ENCODE results near the gene MORN1. TPM values are rescaled to one million over a fixed set of nuclear protein-coding genes. Genes with fewer than 3 reads are reported as not detected.
A peak's percentile ranks its signal among the peaks of the same experiment; 100 is the strongest.

Gene MORN1
- total RNA-seq, 2 experiments from 2014 or later: 5.9 to 6.6 TPM

- Mint-ChIP-seq H3K9me3 (no peaks in the 10 kb centered on the region), H3K4me3 (no peak overlapping the region), H3K27me3 (no peaks in the 10 kb centered on the region), H3K27ac (peak overlapping the region; percentile 6), H3K36me3 (ENCODE audit: low read depth) (peaks cover 51% of the 10 kb centered on the region), H3K4me1 (ENCODE audit: low read depth) (peaks cover 15% of the 10 kb centered on the region)
- no peak for ATAC-seq
- intact Hi-C loops (cut with micrococcal nuclease): no loop called here
- TF ChIP-seq CTCF (IDR thresholded peaks at IDR 0.05): no peak
- no peak for DNase-seq
- CTCF ChIA-PET: no interaction called here
- POLR2A ChIA-PET: interaction anchor here (1.0 to 5.5 kb wide), 2 partner anchors 7 to 9 kb away, joined by 5 to 36 read pairs; partner anchors contain the start of genes MORN1 and RER1
Measured at GRCh38 chr1:2400576-2400909, 9.2 kb upstream of the MORN1 start.

- intact Hi-C loops (cut with micrococcal nuclease): no loop called here
- no peak for ATAC-seq
- Mint-ChIP-seq H3K27ac (peak overlapping the region; percentile 16), H3K9me3 (no peaks in the 10 kb centered on the region), H3K4me1 (ENCODE audit: low read depth) (peaks cover 18% of the 10 kb centered on the region), H3K4me3 (no peak overlapping the region), H3K36me3 (ENCODE audit: low read depth) (peaks cover 51% of the 10 kb centered on the region), H3K27me3 (no peaks in the 10 kb centered on the region)
- TF ChIP-seq CTCF (IDR thresholded peaks at IDR 0.05): no peak
- no peak for DNase-seq
- ChIA-PET CTCF (no interaction called here), POLR2A (interaction anchor here (1.0 to 5.5 kb wide), 2 partner anchors 8 kb away, joined by 5 to 36 read pairs; partner anchors contain the start of genes MORN1 and RER1)
Measured at GRCh38 chr1:2399890-2400575, 8.7 kb upstream of the MORN1 start.

- no peak for ATAC-seq
- DNase-seq: no peak
- CTCF ChIA-PET: no interaction called here
- H3K9me3 Mint-ChIP-seq: no peaks in the 10 kb centered on the region
- POLR2A ChIA-PET: interaction anchor here (5.5 kb wide), 1 partner anchor 9 kb away, joined by 36 read pairs; no protein-coding TSS in a partner anchor
- H3K27me3 Mint-ChIP-seq: no peaks in the 10 kb centered on the region
- TF ChIP-seq CTCF (IDR thresholded peaks at IDR 0.05): no peak
- H3K27ac Mint-ChIP-seq: peak overlapping the region; percentile 28
- intact Hi-C loops (cut with micrococcal nuclease): no loop called here
- peaks cover 26% of the 10 kb centered on the region for H3K4me1 Mint-ChIP-seq (ENCODE audit: low read depth)
- H3K36me3 Mint-ChIP-seq (ENCODE audit: low read depth): peaks cover 50% of the 10 kb centered on the region
- no peak overlapping the region for H3K4me3 Mint-ChIP-seq
Measured at GRCh38 chr1:2398871-2399270, 7.5 kb upstream of the MORN1 start.

- Mint-ChIP-seq H3K4me3 (no peak overlapping the region), H3K27me3 (no peaks in the 10 kb centered on the region), H3K36me3 (ENCODE audit: low read depth) (peaks cover 60% of the 10 kb centered on the region), H3K27ac (peak overlapping the region; percentile 26), H3K9me3 (no peaks in the 10 kb centered on the region), H3K4me1 (ENCODE audit: low read depth) (peaks cover 44% of the 10 kb centered on the region)
- no peak for TF ChIP-seq CTCF (IDR thresholded peaks at IDR 0.05)
- intact Hi-C loops (cut with micrococcal nuclease): no loop called here
- ATAC-seq (no peak), DNase-seq (no peak)
- ChIA-PET CTCF (interaction anchor here (1.2 to 1.6 kb wide), 2 partner anchors 16 to 202 kb away, joined by 4 read pairs; partner anchors contain the start of gene FAAP20), POLR2A (interaction anchor here (5.5 kb wide), 1 partner anchor 11 kb away, joined by 36 read pairs; no protein-coding TSS in a partner anchor)
Measured at GRCh38 chr1:2397007-2397679, 5.8 kb upstream of the MORN1 start.

GRCh38 chr1:2396476-2396875 lies 5.1 kb upstream of the MORN1 start:
- no peaks in the 10 kb centered on the region for H3K9me3 Mint-ChIP-seq
- DNase-seq (no peak), ATAC-seq (no peak)
- no peaks in the 10 kb centered on the region for H3K27me3 Mint-ChIP-seq
- intact Hi-C loops (cut with micrococcal nuclease): no loop called here
- ChIA-PET CTCF (interaction anchor here (1.2 to 1.6 kb wide), 2 partner anchors 15 to 202 kb away, joined by 4 read pairs; partner anchors contain the start of gene FAAP20), POLR2A (interaction anchor here (5.5 kb wide), 1 partner anchor 12 kb away, joined by 36 read pairs; no protein-coding TSS in a partner anchor)
- peaks cover 53% of the 10 kb centered on the region for H3K36me3 Mint-ChIP-seq (ENCODE audit: low read depth)
- peaks cover 44% of the 10 kb centered on the region for H3K4me1 Mint-ChIP-seq (ENCODE audit: low read depth)
- TF ChIP-seq CTCF (IDR thresholded peaks at IDR 0.05): no peak
- H3K27ac Mint-ChIP-seq: peak overlapping the region; percentile 55
- H3K4me3 Mint-ChIP-seq: no peak overlapping the region

Data from activated CD8-positive, alpha-beta T cell treated with anti-CD3 and anti-CD28 coated beads for 36 hours (primary cell).